ENCODE data around the gene OXSR1.
"Not testable (repeated sequence)": the region's sequence is repeated elsewhere in the genome, so short reads cannot be mapped to it uniquely, and the experiment has no call there.

Gene OXSR1

DNA sequence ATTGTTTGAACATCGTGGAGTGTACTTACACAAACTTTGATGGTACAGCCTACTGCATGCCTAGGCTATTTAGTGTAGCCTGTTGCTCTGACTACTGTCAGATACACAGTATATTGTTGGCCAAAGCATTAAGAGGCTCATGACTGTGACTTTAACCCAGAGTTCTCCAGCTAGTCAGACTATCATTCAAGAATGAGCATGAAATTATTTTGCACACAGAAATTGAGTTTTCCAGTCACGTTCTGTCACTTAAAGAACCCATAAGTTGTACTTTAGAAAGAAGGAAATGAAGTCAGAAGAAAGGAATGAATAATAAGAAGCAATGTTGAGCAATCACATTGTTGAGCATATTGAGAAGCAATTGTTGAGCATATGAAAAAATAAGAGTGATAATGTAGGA lies 62.7 kb downstream of the OXSR1 start:
- Histone ChIP-seq H3K36me3 (peaks cover 30 to 43% (median 43%) of the 10 kb centered on the region in 3 donors), H3K27me3 (no peaks in the 10 kb centered on the region), H3K27ac (no peak overlapping the region), H3K4me3 (no peak overlapping the region), H3K9me3 (no peaks in the 10 kb centered on the region), H3K4me1 (peaks cover 0 to 16% (median 4%) of the 10 kb centered on the region in 4 donors)
- intact Hi-C loops (cut with DNase I; ENCODE audit: low total_unique reads), result no loop called here
- TF ChIP-seq, protein P1, sequence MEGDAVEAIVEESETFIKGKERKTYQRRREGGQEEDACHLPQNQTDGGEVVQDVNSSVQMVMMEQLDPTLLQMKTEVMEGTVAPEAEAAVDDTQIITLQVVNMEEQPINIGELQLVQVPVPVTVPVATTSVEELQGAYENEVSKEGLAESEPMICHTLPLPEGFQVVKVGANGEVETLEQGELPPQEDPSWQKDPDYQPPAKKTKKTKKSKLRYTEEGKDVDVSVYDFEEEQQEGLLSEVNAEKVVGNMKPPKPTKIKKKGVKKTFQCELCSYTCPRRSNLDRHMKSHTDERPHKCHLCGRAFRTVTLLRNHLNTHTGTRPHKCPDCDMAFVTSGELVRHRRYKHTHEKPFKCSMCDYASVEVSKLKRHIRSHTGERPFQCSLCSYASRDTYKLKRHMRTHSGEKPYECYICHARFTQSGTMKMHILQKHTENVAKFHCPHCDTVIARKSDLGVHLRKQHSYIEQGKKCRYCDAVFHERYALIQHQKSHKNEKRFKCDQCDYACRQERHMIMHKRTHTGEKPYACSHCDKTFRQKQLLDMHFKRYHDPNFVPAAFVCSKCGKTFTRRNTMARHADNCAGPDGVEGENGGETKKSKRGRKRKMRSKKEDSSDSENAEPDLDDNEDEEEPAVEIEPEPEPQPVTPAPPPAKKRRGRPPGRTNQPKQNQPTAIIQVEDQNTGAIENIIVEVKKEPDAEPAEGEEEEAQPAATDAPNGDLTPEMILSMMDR (IDR thresholded peaks at IDR 0.05), result no peak
- no peak for DNase-seq

DNA sequence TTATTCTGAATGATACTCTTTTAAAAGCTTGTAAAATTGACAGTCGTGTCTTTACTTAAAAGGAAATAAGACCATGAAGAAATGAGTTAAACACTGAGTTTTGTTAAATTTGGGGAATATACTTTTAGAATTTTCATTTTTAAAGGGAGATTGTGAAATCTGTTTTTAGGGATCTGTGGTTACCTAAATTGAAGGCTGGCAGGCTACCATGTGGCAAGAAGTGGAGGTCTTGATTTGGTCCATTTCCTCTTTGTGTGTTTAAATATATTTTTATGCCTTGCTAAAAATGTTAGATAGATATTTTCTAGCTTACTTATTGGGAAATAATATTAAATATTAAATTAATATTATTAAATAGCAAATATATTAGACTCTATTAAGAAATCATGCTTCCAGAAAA lies 63.7 kb downstream of the OXSR1 start:
- H3K36me3 ChIP-seq, result peaks cover 21 to 38% (median 34%) of the 10 kb centered on the region in 3 donors

DNA sequence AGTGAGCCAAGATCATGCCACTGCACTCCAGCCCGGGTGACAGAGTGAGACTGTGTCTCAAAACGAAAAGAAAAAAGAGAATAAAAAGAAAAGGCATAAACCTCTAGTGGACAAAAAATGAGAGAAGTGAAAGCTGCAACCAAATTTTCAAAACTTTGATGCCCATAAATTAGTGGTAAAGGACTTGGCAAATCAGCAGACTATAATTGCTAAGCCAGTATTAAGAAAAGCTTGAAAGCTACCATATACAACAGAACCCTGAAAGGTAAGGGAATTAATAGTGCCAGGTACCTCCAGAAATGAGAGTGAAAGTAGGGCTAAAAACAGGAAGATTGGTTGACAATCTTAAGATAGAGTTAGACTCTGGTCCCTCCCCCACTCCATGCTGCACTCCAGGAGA lies 67.4 kb downstream of the OXSR1 start:
- intact Hi-C loops (cut with DNase I; ENCODE audit: low total_unique reads), result no loop called here
- Histone ChIP-seq H3K27ac (no peak overlapping the region), H3K4me1 (peaks cover 0 to 14% (median 4%) of the 10 kb centered on the region in 4 donors), H3K9me3 (peaks cover 0 to 4% (median 0%) of the 10 kb centered on the region in 3 donors), H3K27me3 (no peaks in the 10 kb centered on the region), H3K36me3 (peaks cover 27 to 44% (median 39%) of the 10 kb centered on the region in 3 donors), H3K4me3 (no peak overlapping the region)
- no peak for DNase-seq
- TF ChIP-seq, protein P1 (IDR thresholded peaks at IDR 0.05), result no peak

More for the DNA sequence above, 63.7 kb downstream of the OXSR1 start:
- intact Hi-C loops (cut with DNase I; ENCODE audit: low total_unique reads), result no loop called here
- peak overlapping the region in 1 of 2 donors; percentile 17 for H3K27ac ChIP-seq
- no peak overlapping the region for H3K4me3 ChIP-seq
- DNase-seq, result no peak
- peaks cover 0 to 16% (median 4%) of the 10 kb centered on the region in 4 donors for H3K4me1 ChIP-seq
- TF ChIP-seq, protein P1 (IDR thresholded peaks at IDR 0.05), result no peak
- no peaks in the 10 kb centered on the region for H3K9me3 ChIP-seq
- H3K27me3 ChIP-seq, result no peaks in the 10 kb centered on the region

DNA sequence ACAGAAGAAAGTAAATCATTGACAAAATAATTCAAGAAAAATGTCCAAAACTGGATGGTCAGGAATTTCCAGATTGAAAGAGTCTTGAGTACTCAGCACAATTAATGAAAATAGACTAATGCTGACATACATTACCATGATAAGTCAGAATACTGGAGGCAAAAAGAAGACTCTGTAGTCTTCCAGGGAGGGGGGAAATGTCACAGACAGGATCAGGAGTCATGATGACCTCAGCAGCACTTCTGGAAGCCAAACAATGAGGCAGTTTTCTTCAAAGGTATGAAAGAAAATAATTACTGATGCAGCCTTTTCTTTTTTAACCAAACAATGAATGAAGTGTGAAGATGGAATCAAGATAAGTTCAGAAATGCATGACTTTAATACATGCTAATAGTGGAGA lies 70.1 kb downstream of the OXSR1 start:
- H3K27me3 ChIP-seq, result no peaks in the 10 kb centered on the region
- H3K9me3 ChIP-seq, result peaks cover 0 to 13% (median 7%) of the 10 kb centered on the region in 3 donors
- DNase-seq, result no peak
- H3K4me3 ChIP-seq, result no peak overlapping the region
- no peak overlapping the region for H3K27ac ChIP-seq
- peaks cover 35 to 66% (median 60%) of the 10 kb centered on the region in 3 donors for H3K36me3 ChIP-seq
- TF ChIP-seq, protein P1 (IDR thresholded peaks at IDR 0.05), result no peak
- H3K4me1 ChIP-seq, result no peaks in the 10 kb centered on the region
- intact Hi-C loops (cut with DNase I; ENCODE audit: low total_unique reads), result no loop called here

DNA sequence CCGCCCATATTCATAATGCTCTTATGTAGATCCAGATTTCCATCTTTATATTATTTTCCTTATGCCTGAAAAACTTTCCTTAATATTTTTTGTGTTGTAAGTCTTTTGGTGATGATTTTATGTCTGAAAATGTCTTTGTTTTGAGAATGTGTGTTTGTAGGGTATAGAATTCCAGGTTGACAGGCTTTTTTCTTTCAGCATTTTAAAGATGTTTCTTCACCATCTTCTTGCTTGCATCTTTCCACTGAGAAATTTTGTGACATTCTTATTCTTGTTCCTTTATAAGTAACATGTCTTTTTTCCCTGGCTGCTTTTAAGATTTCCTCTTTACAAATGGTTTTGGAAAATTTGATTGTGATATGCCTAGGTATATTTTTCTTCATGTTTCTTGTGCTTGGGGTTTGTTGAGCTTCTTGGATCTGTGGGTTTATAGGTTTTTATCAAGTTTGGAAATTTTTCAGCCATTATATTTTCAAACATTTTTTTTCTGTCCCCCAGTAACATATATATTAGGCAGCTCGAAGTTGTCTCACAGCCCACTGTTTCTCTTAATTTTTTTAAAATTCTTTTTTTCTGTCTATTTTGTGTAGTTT lies 73.2 kb downstream of the OXSR1 start:
- intact Hi-C loops (cut with DNase I; ENCODE audit: low total_unique reads), result no loop called here
- peaks cover 35 to 52% (median 51%) of the 10 kb centered on the region in 3 donors for H3K36me3 ChIP-seq
- TF ChIP-seq, protein P1 (IDR thresholded peaks at IDR 0.05), result no peak

DNA sequence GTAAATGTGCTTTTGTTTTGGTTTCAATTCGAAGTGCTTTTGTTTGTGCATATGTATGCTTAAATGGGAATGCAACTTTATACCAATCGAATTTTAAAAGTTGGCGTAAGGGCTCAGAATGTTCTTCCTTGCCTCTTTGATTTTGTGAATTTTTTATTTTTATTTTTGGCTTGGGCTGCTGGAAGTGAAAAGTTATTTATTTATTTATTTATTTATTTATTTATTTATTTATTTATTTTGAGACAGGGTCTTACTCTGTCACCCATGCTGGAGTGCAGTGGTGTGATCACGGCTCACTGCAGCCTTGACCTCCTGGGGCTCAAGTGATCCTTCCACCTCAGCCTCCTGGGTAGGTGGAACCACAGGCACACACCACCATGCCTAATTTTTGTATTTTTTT lies 77.5 kb downstream of the OXSR1 start:
- intact Hi-C loops (cut with DNase I; ENCODE audit: low total_unique reads); H3K4me3 ChIP-seq: not testable (repeated sequence)
- H3K36me3 ChIP-seq, result peaks cover 32 to 59% (median 43%) of the 10 kb centered on the region in 3 donors

More for the DNA sequence above, 73.2 kb downstream of the OXSR1 start:
- Histone ChIP-seq H3K9me3 (peaks cover 0 to 13% (median 7%) of the 10 kb centered on the region in 3 donors), H3K4me1 (no peaks in the 10 kb centered on the region), H3K4me3 (no peak overlapping the region), H3K27ac (no peak overlapping the region), H3K27me3 (no peaks in the 10 kb centered on the region)
- no peak for DNase-seq

More for the DNA sequence above, 77.5 kb downstream of the OXSR1 start:
- H3K9me3 ChIP-seq, H3K27me3 ChIP-seq, DNase-seq, H3K4me1 ChIP-seq, H3K27ac ChIP-seq: not testable (repeated sequence)

Data from tibial artery (tissue), 4 donors.